ENCODE measurements around the gene TRIM44. TPM values are rescaled to one million over a fixed set of nuclear protein-coding genes. Genes with fewer than 3 reads are reported as not detected.

Gene TRIM44
- total RNA-seq, 2 experiments from 2014 or later, result 40.9 to 41.1 TPM

GRCh38 chr11:35675901-35676610 is 13.5 kb downstream of the TRIM44 start:
- Mint-ChIP-seq H3K27me3 (no peaks in the 10 kb centered on the region), H3K27ac (no peak overlapping the region), H3K4me3 (no peak overlapping the region), H3K4me1 (peaks cover 63% of the 10 kb centered on the region), H3K36me3 (peaks cover 33% of the 10 kb centered on the region), H3K9me3 (peaks cover 2% of the 10 kb centered on the region)
- DNase-seq, result no peak

- H3K4me3 Mint-ChIP-seq, result no peak overlapping the region
- peaks cover 37% of the 10 kb centered on the region for H3K36me3 Mint-ChIP-seq
- no peaks in the 10 kb centered on the region for H3K27me3 Mint-ChIP-seq
- peaks cover 2% of the 10 kb centered on the region for H3K9me3 Mint-ChIP-seq
- H3K4me1 Mint-ChIP-seq, result peaks cover 65% of the 10 kb centered on the region
- no peak for DNase-seq
- H3K27ac Mint-ChIP-seq, result no peak overlapping the region
Measured at GRCh38 chr11:35676611-35676965, 14.0 kb downstream of the TRIM44 start.

- Mint-ChIP-seq H3K36me3 (peaks cover 32% of the 10 kb centered on the region), H3K4me3 (no peak overlapping the region), H3K9me3 (peaks cover 2% of the 10 kb centered on the region), H3K27ac (no peak overlapping the region), H3K4me1 (peaks cover 67% of the 10 kb centered on the region), H3K27me3 (no peaks in the 10 kb centered on the region)
- DNase-seq, result no peak
Measured at GRCh38 chr11:35677904-35678303, 15.3 kb downstream of the TRIM44 start.

- Mint-ChIP-seq H3K4me1 (peaks cover 64% of the 10 kb centered on the region), H3K4me3 (no peak overlapping the region), H3K9me3 (peaks cover 2% of the 10 kb centered on the region), H3K36me3 (peaks cover 29% of the 10 kb centered on the region), H3K27ac (no peak overlapping the region), H3K27me3 (no peaks in the 10 kb centered on the region)
- no peak for DNase-seq
Measured at GRCh38 chr11:35678471-35678870, 15.9 kb downstream of the TRIM44 start.

GRCh38 chr11:35678975-35679374 is 16.4 kb downstream of the TRIM44 start:
- Mint-ChIP-seq H3K36me3 (peaks cover 27% of the 10 kb centered on the region), H3K4me1 (peaks cover 59% of the 10 kb centered on the region), H3K9me3 (peaks cover under 1% of the 10 kb centered on the region), H3K27me3 (no peaks in the 10 kb centered on the region), H3K4me3 (no peak overlapping the region), H3K27ac (no peak overlapping the region)
- DNase-seq, result no peak

- no peaks in the 10 kb centered on the region for H3K27me3 Mint-ChIP-seq
- no peaks in the 10 kb centered on the region for H3K9me3 Mint-ChIP-seq
- no peak overlapping the region for H3K4me3 Mint-ChIP-seq
- DNase-seq, result no peak
- peaks cover 52% of the 10 kb centered on the region for H3K4me1 Mint-ChIP-seq
- H3K27ac Mint-ChIP-seq, result no peak overlapping the region
- H3K36me3 Mint-ChIP-seq, result peaks cover 26% of the 10 kb centered on the region
Measured at GRCh38 chr11:35680506-35680905, 17.9 kb downstream of the TRIM44 start.

GRCh38 chr11:35681163-35681767 is 18.7 kb downstream of the TRIM44 start:
- Mint-ChIP-seq H3K4me3 (no peak overlapping the region), H3K27me3 (no peaks in the 10 kb centered on the region), H3K9me3 (no peaks in the 10 kb centered on the region), H3K36me3 (peaks cover 33% of the 10 kb centered on the region), H3K4me1 (peaks cover 45% of the 10 kb centered on the region), H3K27ac (peak overlapping the region; percentile 21)
- no peak for DNase-seq

GRCh38 chr11:35682230-35683173 is 19.9 kb downstream of the TRIM44 start:
- H3K27me3 Mint-ChIP-seq, result no peaks in the 10 kb centered on the region
- no peak overlapping the region for H3K27ac Mint-ChIP-seq
- peaks cover 40% of the 10 kb centered on the region for H3K4me1 Mint-ChIP-seq

GRCh38 chr11:35683728-35684339 is 21.3 kb downstream of the TRIM44 start:
- Mint-ChIP-seq H3K36me3 (peaks cover 40% of the 10 kb centered on the region), H3K4me1 (peaks cover 38% of the 10 kb centered on the region), H3K27ac (no peak overlapping the region), H3K27me3 (no peaks in the 10 kb centered on the region), H3K9me3 (no peaks in the 10 kb centered on the region), H3K4me3 (no peak overlapping the region)
- DNase-seq, result no peak

More at GRCh38 chr11:35682230-35683173, 19.9 kb downstream of the TRIM44 start:
- DNase-seq, result no peak
- no peaks in the 10 kb centered on the region for H3K9me3 Mint-ChIP-seq
- peaks cover 42% of the 10 kb centered on the region for H3K36me3 Mint-ChIP-seq
- H3K4me3 Mint-ChIP-seq, result no peak overlapping the region

GRCh38 chr11:35688023-35688422 is 25.4 kb downstream of the TRIM44 start:
- peaks cover 53% of the 10 kb centered on the region for H3K36me3 Mint-ChIP-seq
- no peaks in the 10 kb centered on the region for H3K27me3 Mint-ChIP-seq
- no peak overlapping the region for H3K27ac Mint-ChIP-seq
- H3K4me3 Mint-ChIP-seq, result no peak overlapping the region
- no peaks in the 10 kb centered on the region for H3K9me3 Mint-ChIP-seq
- peaks cover 24% of the 10 kb centered on the region for H3K4me1 Mint-ChIP-seq
- no peak for DNase-seq

- Mint-ChIP-seq H3K27me3 (no peaks in the 10 kb centered on the region), H3K4me1 (peaks cover 27% of the 10 kb centered on the region), H3K9me3 (no peaks in the 10 kb centered on the region), H3K4me3 (no peak overlapping the region), H3K36me3 (peaks cover 65% of the 10 kb centered on the region), H3K27ac (no peak overlapping the region)
- DNase-seq, result no peak
Measured at GRCh38 chr11:35689081-35689996, 26.8 kb downstream of the TRIM44 start.

- H3K4me3 Mint-ChIP-seq, result no peak overlapping the region
- H3K9me3 Mint-ChIP-seq, result peaks cover 10% of the 10 kb centered on the region
- peaks cover 1% of the 10 kb centered on the region for H3K4me1 Mint-ChIP-seq
- no peaks in the 10 kb centered on the region for H3K27me3 Mint-ChIP-seq
- H3K27ac Mint-ChIP-seq, result no peak overlapping the region
- H3K36me3 Mint-ChIP-seq, result peaks cover 37% of the 10 kb centered on the region
- no peak for DNase-seq
Measured at GRCh38 chr11:35702126-35702525, 39.6 kb downstream of the TRIM44 start.

- Mint-ChIP-seq H3K4me3 (no peak overlapping the region), H3K27me3 (no peaks in the 10 kb centered on the region), H3K36me3 (peaks cover 9% of the 10 kb centered on the region), H3K4me1 (peaks cover 11% of the 10 kb centered on the region), H3K27ac (no peak overlapping the region), H3K9me3 (peaks cover 6% of the 10 kb centered on the region)
- DNase-seq, result no peak
Measured at GRCh38 chr11:35709376-35709775, 46.8 kb downstream of the TRIM44 start.
